GM12892 (cell line): ENCODE measurements around the gene ZNF367.

Experiments
- POLR2A ChIP-seq: IDR thresholded peaks from 2 replicates; pipeline ENCODE4 v1.6.1; 2011; ENCODE audit warnings: low read depth, low read length, control low read depth
- POLR2AphosphoS5 ChIP-seq: IDR thresholded peaks from 2 replicates; pipeline ENCODE4 v1.6.1; 2011; ENCODE audit warnings: low read depth, low read length, control low read depth
- TAF1 ChIP-seq: IDR thresholded peaks from 2 replicates; pipeline ENCODE4 v1.6.1; 2011; ENCODE audit warnings: low read depth, mild to moderate bottlenecking, control low read depth, low read length, borderline replicate concordance

- TF ChIP-seq TAF1 (no peak), POLR2A (no peak), POLR2AphosphoS5 (no peak)
Measured at GRCh38 chr9:96345551-96345950, 72.6 kb downstream of the ZNF367 start.
